Stomach (tissue), 9 donors: ENCODE data around the gene GRPR. TPM values are rescaled to one million over a fixed set of nuclear protein-coding genes. Genes with fewer than 3 reads are reported as not detected.

ENCODE experiments used
- DNase-seq, 2 donors: peaks; one replicate each; pipeline versions ENCODE4 v3.0.0 to v3.0.0-alpha.2; 2013 to 2019
- H3K27ac ChIP-seq, 5 donors: fragments of 200-600 bp in 4 of 5; sonication (generic) in 4 of 5; one replicate each; pipeline ENCODE4 v1.5.1; 2013 to 2019; ENCODE audit warnings: mild to moderate bottlenecking in 1 of 5, moderate library complexity in 1 of 5
- H3K27me3 ChIP-seq, 3 donors: fragments of 200-600 bp; sonication (generic); one replicate each; pipeline ENCODE4 v1.5.1; 2017 to 2019; ENCODE audit warnings: mixed run types in 1 of 3
- H3K36me3 ChIP-seq, 4 donors: fragments of 200-600 bp; sonication (generic); 1 replicate in 3 of 4; 2 replicates in 1 of 4; pipeline ENCODE4 v1.5.1; 2016 to 2019
- H3K4me1 ChIP-seq, 4 donors: fragments of 200-600 bp; sonication (generic); one replicate each; pipeline ENCODE4 v1.5.1; 2016 to 2019
- H3K4me3 ChIP-seq, 4 donors: fragments of 200-600 bp; sonication (generic) in 3 of 4; one replicate each; pipeline ENCODE4 v1.5.1; 2016 to 2019; ENCODE audit warnings: mild to moderate bottlenecking in 1 of 4
- H3K9me3 ChIP-seq, 4 donors: fragments of 200-600 bp; sonication (generic); one replicate each; pipeline ENCODE4 v1.5.1; 2016 to 2019
- EP300 ChIP-seq: sonication (generic); formaldehyde crosslinking; IDR thresholded peaks from one replicate; pipeline ENCODE4 v1.6.1; 2017; ENCODE audit warnings: antibody characterized with exemption
- POLR2A ChIP-seq, 4 donors: fragments of 450-650 bp; IDR thresholded peaks; one replicate each; pipeline ENCODE4 v1.6.1; 2016; ENCODE audit warnings: antibody characterized with exemption in 4 of 4, control low read depth in 2 of 4, mild to moderate bottlenecking in 1 of 4, moderate library complexity in 1 of 4
- POLR2AphosphoS5 ChIP-seq, 3 donors: sonication (generic); formaldehyde crosslinking; IDR thresholded peaks; one replicate each; pipeline ENCODE4 v1.6.1; 2016; ENCODE audit warnings: antibody characterized with exemption in 3 of 3
- WGBS, 5 donors: extraction: QIAGEN DNeasy Blood & Tissue Kit in 3 of 5; methylation state at CpG; one replicate each; pipeline versions ENCODE4 v1.1.5 to v1.1.7; 2013 to 2018; 5-methylcytosine and 5-hydroxymethylcytosine counted together
- intact Hi-C: fragments of 100-400 bp; cut with DNase I; formaldehyde crosslinking; loops from one replicate; pipeline ENCODE4 v1.15.1; 2023; ENCODE audit warnings: low total_unique reads
- polyA plus RNA-seq, 3 donors: library from polyadenylated mRNA; stranded (reverse); fragments of 200-250 nt; gene quantifications; one replicate each; pipeline ENCODE4 v1.2.3, GENCODE V29; 2013
- total RNA-seq, 5 donors: library from RNA; depleted of rRNA; stranded (reverse); fragments of >200 nt; gene quantifications; one replicate each; pipeline versions ENCODE4 v1.1.0 to v1.2.3, GENCODE V29; 2014 to 2016
- TF ChIP-seq, protein P1 (sequence below), 7 experiments: fragments of 450-650 bp in 4 of 7; fragments of 200-600 bp in 3 of 7; sonication (generic) in 3 of 7; IDR thresholded peaks; one replicate each; pipeline ENCODE4 v1.5.1; 2016 to 2019; ENCODE audit warnings: antibody characterized with exemption in 7 of 7, control low read depth in 2 of 7, mild to moderate bottlenecking in 1 of 7
- donor health status: healthy with polysubstance abuse.
- donor health status: Bipolar disorder and iron deficiency.
- donor health status: healthy.

Gene GRPR
- total and polyA plus RNA-seq, 8 donors: 0.08 to 25.4 (median 5.3) TPM; not detected in 3

DNA sequence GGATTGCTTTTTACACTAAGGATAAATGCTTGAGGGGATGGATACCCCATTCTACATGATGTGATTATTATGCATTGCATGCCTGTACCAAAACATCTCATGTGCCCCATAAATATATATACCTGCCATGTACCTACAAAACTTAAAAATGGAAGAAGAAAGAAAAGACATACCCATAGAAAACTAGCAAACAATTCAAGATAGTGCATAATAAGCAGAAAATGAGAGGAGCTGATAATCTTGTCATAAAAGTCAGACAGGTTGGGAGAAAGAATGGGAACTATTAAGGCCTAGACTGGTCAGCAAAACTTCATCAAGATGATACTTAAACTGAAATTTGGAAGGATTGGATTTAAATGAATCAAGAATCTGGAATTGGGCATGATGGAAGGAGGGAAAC lies 22.3 kb downstream of the GRPR start:
- Histone ChIP-seq H3K9me3 (no peaks in the 10 kb centered on the region), H3K4me3 (no peak overlapping the region), H3K4me1 (no peaks in the 10 kb centered on the region), H3K27ac (no peak overlapping the region), H3K36me3 (no peaks in the 10 kb centered on the region), H3K27me3 (no peaks in the 10 kb centered on the region)
- intact Hi-C loops: no loop called here
- no peak for DNase-seq
- TF ChIP-seq EP300 (no peak), POLR2A (IDR thresholded peaks at IDR 0.05) (no peak), POLR2AphosphoS5 (IDR thresholded peaks at IDR 0.05) (no peak)
- TF ChIP-seq, protein P1, sequence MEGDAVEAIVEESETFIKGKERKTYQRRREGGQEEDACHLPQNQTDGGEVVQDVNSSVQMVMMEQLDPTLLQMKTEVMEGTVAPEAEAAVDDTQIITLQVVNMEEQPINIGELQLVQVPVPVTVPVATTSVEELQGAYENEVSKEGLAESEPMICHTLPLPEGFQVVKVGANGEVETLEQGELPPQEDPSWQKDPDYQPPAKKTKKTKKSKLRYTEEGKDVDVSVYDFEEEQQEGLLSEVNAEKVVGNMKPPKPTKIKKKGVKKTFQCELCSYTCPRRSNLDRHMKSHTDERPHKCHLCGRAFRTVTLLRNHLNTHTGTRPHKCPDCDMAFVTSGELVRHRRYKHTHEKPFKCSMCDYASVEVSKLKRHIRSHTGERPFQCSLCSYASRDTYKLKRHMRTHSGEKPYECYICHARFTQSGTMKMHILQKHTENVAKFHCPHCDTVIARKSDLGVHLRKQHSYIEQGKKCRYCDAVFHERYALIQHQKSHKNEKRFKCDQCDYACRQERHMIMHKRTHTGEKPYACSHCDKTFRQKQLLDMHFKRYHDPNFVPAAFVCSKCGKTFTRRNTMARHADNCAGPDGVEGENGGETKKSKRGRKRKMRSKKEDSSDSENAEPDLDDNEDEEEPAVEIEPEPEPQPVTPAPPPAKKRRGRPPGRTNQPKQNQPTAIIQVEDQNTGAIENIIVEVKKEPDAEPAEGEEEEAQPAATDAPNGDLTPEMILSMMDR (IDR thresholded peaks at IDR 0.05): no peak

DNA sequence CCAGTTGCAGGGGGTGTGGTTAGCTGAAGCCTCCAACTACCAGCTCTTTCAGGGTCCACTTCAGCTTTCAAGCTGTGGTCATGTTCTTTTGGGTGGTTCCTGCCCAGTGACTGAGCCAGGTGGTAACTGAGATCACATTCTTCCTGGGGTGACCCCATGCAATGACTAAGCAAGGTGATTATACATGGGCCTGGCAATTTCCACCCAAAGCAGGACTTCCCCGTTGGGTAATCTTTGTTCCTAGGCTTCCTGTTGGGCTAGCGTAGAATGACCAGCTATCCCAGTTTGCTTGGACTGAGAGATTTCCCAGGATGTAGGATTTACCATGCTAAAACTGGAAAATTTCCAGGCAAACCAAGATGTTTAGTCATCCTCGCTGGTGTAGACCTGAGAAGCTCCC lies 25.5 kb downstream of the GRPR start:
- WGBS, 5 donors: 60 to 91% (median 83%) methylated on average over 3 of the region's 3 CpGs
- H3K27ac ChIP-seq: no peak overlapping the region
- intact Hi-C loops: no loop called here

DNA sequence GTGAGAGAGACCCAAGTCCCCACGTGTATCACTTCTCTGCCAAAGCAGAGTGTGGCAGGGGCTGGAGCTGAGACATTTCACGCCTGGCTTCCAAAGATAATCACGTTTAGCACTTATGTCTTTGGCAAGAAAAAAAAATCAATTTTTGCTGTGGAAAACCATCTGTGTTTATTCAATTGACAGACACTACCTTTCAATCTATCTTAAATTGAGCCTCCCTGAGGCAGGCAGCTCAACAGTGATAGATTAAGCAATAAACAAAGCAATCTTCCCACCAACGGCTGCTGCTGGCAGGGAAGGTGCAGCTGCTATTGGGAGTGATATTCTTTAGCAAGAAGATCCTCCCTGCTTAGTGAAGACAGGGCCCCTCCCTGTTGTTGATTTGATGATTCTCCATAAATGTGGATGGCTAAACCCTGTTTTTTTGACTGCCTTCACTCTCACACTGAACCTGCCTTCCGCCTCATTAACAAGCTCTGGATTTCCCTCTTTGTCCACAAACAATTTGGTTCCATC lies 32.3 kb downstream of the GRPR start:
- no peak overlapping the region for H3K4me3 ChIP-seq
- intact Hi-C loops: no loop called here
- H3K27me3 ChIP-seq: no peaks in the 10 kb centered on the region
- 52 to 65% (median 56%) methylated on average over 5 of the region's 5 CpGs for WGBS, 5 donors
- TF ChIP-seq POLR2AphosphoS5 (IDR thresholded peaks at IDR 0.05) (no peak), POLR2A (IDR thresholded peaks at IDR 0.05) (no peak), EP300 (no peak)
- TF ChIP-seq, protein P1 (IDR thresholded peaks at IDR 0.05): no peak
- H3K27ac ChIP-seq: no peak overlapping the region
- no peaks in the 10 kb centered on the region for H3K9me3 ChIP-seq
- DNase-seq: no peak
- no peaks in the 10 kb centered on the region for H3K36me3 ChIP-seq
- no peaks in the 10 kb centered on the region for H3K4me1 ChIP-seq

More for the DNA sequence above, 25.5 kb downstream of the GRPR start:
- DNase-seq: no peak
- no peaks in the 10 kb centered on the region for H3K9me3 ChIP-seq
- no peaks in the 10 kb centered on the region for H3K4me1 ChIP-seq
- no peak overlapping the region for H3K4me3 ChIP-seq
- no peak for TF ChIP-seq POLR2AphosphoS5 (IDR thresholded peaks at IDR 0.05)
- no peak for TF ChIP-seq EP300
- TF ChIP-seq, protein P1 (IDR thresholded peaks at IDR 0.05): no peak
- no peak for TF ChIP-seq POLR2A (IDR thresholded peaks at IDR 0.05)
- H3K36me3 ChIP-seq: no peaks in the 10 kb centered on the region
- no peaks in the 10 kb centered on the region for H3K27me3 ChIP-seq

DNA sequence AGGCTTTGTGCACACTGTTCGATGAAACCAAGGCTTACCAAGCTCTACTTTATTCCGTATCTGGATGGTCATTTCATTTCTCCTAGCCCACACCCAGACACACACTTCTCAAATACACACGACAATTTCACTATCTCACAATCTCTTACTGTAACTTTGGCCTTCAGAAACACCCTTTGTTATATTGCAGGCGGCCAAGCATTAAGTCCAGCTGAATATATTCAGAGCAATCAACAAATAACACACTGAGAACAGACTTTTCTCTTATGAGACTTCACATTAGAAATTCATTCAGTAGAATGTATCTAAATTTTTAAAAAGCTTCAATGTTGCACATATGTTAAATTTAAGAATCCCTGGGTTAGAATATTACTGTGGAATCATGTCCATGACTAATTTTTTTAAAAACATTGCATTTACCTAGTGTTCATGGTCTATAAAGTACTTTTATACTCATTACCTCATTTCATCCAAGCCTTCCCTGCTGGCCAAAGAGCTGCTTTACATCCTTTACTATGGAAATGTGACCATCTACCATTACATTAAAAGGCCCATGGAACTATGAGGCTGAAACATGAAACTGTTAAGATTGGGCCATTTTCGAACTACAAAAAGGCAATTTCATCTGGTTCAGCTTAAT lies 33.4 kb downstream of the GRPR start:
- intact Hi-C loops: no loop called here
- TF ChIP-seq POLR2AphosphoS5 (IDR thresholded peaks at IDR 0.05): no peak
- no peak for TF ChIP-seq POLR2A (IDR thresholded peaks at IDR 0.05)
- TF ChIP-seq, protein P1 (IDR thresholded peaks at IDR 0.05): no peak
- no peak for TF ChIP-seq EP300
- Histone ChIP-seq H3K36me3 (no peaks in the 10 kb centered on the region), H3K9me3 (no peaks in the 10 kb centered on the region), H3K4me3 (no peak overlapping the region), H3K27me3 (no peaks in the 10 kb centered on the region), H3K27ac (no peak overlapping the region), H3K4me1 (no peaks in the 10 kb centered on the region)
- DNase-seq: no peak
- 80 to 90% (median 88%) methylated on average over 5 of the region's 5 CpGs for WGBS, 5 donors
